Measurements from ENCODE around the gene PAK1IP1.
"Not testable (repeated sequence)": the region's sequence is repeated elsewhere in the genome, so short reads cannot be mapped to it uniquely, and the experiment has no call there.

Gene PAK1IP1

DNA sequence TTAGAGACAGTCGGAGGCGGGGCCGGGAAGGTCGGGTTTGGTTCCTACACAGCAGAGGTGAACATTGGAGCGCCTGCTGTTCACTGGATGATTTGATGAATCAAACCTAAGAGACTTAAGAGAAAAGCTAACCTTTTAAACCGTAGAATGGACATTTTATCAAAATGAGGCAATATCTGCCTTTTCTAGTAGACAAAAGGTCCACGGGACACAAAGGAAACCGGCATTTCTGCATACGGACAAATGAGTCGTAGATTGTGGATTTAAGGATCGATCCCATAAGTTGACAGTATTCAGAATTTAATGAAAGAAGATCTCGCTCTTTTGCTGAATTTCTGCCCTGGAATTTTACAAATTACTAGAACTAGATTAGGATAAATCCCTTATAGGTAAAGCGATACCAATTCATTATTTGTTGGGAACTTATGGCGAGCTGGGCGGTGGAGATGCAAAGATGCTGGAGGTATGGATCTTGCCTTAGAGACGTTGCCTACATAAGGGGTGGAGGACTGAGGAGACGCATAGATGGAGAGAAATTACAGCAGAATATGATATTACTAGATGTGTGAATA lies 400 bp downstream of the PAK1IP1 start:
- DNase-seq (ENCODE audit: low read depth), result peak; percentile 3
- TF ChIP-seq CTCF (IDR thresholded peaks at IDR 0.05; ENCODE audit: low read length, missing control alignments), result no peak

GRCh38 chr6:10696655-10697054 lies 1.9 kb downstream of the PAK1IP1 start:
- no peak for TF ChIP-seq CTCF (IDR thresholded peaks at IDR 0.05; ENCODE audit: low read length, missing control alignments)
- DNase-seq (ENCODE audit: low read depth), result no peak
- no peak overlapping the region for H3K4me3 ChIP-seq (replicated peaks; ENCODE audit: low read depth, low read length)

More for the DNA sequence above, 400 bp downstream of the PAK1IP1 start:
- H3K4me3 ChIP-seq (replicated peaks; ENCODE audit: low read depth, low read length), result peak overlapping the region; percentile 74

DNA sequence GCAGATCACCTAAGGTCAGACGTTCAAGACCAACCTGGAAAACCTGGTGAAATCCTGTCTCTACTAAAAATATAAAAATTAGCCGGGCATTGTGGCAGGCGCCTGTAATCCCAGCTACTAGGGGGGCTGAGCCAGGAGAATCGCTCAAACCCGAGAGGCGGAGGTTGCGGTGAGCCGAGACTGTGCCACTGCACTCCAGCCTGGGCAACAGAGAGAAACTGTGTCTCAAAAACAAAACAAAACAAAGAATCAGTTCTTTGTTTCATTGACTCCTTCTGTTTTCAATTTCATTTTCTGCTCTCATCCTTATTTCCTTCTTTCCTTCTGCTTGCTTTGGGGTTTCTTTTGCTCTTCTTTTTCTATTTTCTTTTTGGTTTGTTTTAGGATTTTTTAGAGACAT lies 19.2 kb downstream of the PAK1IP1 start:
- no peak for DNase-seq (ENCODE audit: low read depth)
- no peak overlapping the region for H3K4me3 ChIP-seq (replicated peaks; ENCODE audit: low read depth, low read length)
- TF ChIP-seq CTCF (IDR thresholded peaks at IDR 0.05; ENCODE audit: low read length, missing control alignments), result no peak

GRCh38 chr6:10719296-10719963 lies 24.7 kb downstream of the PAK1IP1 start:
- TF ChIP-seq CTCF (IDR thresholded peaks at IDR 0.05; ENCODE audit: low read length, missing control alignments), result no peak
- H3K4me3 ChIP-seq (replicated peaks; ENCODE audit: low read depth, low read length), result peak overlapping the region; percentile 56
- DNase-seq (ENCODE audit: low read depth), result no peak

DNA sequence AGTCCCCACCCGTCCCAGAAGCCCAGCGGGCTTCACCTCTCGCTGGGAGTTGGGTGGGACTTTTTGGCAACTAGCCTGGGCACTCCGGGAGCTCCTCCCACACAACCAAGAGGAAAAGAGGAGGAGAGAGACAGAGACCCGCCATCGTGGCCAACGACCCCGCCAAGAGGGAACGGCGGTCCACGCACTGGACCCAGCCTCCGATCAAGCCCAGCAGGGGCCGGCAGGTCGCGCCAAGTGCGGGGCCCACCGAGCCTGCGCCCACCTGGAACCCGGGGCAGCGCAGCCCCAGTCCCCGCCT lies 25.1 kb downstream of the PAK1IP1 start:
- DNase-seq (ENCODE audit: low read depth), result no peak
- TF ChIP-seq CTCF (IDR thresholded peaks at IDR 0.05; ENCODE audit: low read length, missing control alignments), result no peak
- H3K4me3 ChIP-seq (replicated peaks; ENCODE audit: low read depth, low read length), result peak overlapping the region; percentile 56

GRCh38 chr6:10720265-10720959 lies 25.6 kb downstream of the PAK1IP1 start:
- TF ChIP-seq CTCF (IDR thresholded peaks at IDR 0.05; ENCODE audit: low read length, missing control alignments), result no peak
- H3K4me3 ChIP-seq (replicated peaks; ENCODE audit: low read depth, low read length), result peak overlapping the region; percentile 56
- no peak for DNase-seq (ENCODE audit: low read depth)

GRCh38 chr6:10720960-10721849 lies 26.4 kb downstream of the PAK1IP1 start:
- DNase-seq (ENCODE audit: low read depth), result not testable (repeated sequence)
- peak overlapping the region; percentile 56 for H3K4me3 ChIP-seq (replicated peaks; ENCODE audit: low read depth, low read length)

All from fibroblast of pulmonary artery (primary cell).